HCT116 (cell line): ENCODE data around the gene ZNF683. TPM values are rescaled to one million over a fixed set of nuclear protein-coding genes. Genes with fewer than 3 reads are reported as not detected.
"Not testable (repeated sequence)": the region's sequence is repeated elsewhere in the genome, so short reads cannot be mapped to it uniquely, and the experiment has no call there.

Experiments
- ATAC-seq: fragments of 200-7000 bp; cut with Tn5 transposase; 2 replicates; pipeline ENCODE4 v1.9.1; 2020; ENCODE audit warnings: mild to moderate bottlenecking, moderate library complexity
- BruUV-seq: library from RNA; stranded (reverse); fragments of 400-500 nt; replicated peaks from 2 replicates; lab custom pipeline; 2021; lab: Mats Ljungman, UMichigan
- CTCF ChIA-PET: fragments of 300-600 bp; sonication (Branson Sonifier 250); formaldehyde crosslinking; loops from one replicate; lab custom pipeline; 2021; ENCODE audit warnings: antibody characterized with exemption; lab: Charles Lee
- POLR2A ChIA-PET: fragments of 300-600, 350-600 bp; sonication (Branson Sonifier 250); formaldehyde crosslinking; loops from one replicate; lab custom pipeline; 2021; ENCODE audit warnings: antibody characterized with exemption; lab: Charles Lee
- RAD21 ChIA-PET, 2 experiments: fragments of 300-600 bp; sonication (Branson Sonifier 250); formaldehyde crosslinking; loops; one replicate each; lab custom pipeline; 2023; ENCODE audit warnings: low total read pairs in 2 of 2; ENCODE audit not compliant: uncharacterized antibody in 2 of 2, unreplicated experiment in 2 of 2, low non-redundant PET in 1 of 2; lab: Charles Lee
- DNase-seq: peaks from one replicate; pipeline ENCODE4 v3.0.0-alpha.2; 2010; ENCODE audit warnings: low read depth, low spot score
- H2AFZ ChIP-seq: fragments of 200-600 bp; shearing (Covaris generic), sonication (generic); 2 replicates; pipeline ENCODE4 v1.6.1; 2017; ENCODE audit warnings: low read depth, mixed run types, mixed read lengths, antibody characterized with exemption, low read length; ENCODE audit not compliant: poor library complexity, severe bottlenecking
- H3K27ac ChIP-seq: 2 replicates; pipeline ENCODE4 v1.5.1; 2012; ENCODE audit warnings: low read depth, low read length
- H3K27me3 ChIP-seq: fragments of 200-600 bp; sonication (generic); 2 replicates; pipeline ENCODE4 v1.6.1; 2016; ENCODE audit warnings: mixed run types, low read length, mixed read lengths; ENCODE audit not compliant: insufficient read depth
- H3K36me3 ChIP-seq, 2 experiments: fragments of 200-500 bp in 1 of 2; fragments of 200-600 bp in 1 of 2; sonication (Bioruptor generic) in 1 of 2; sonication (generic) in 1 of 2; 2 replicates each; pipeline versions ENCODE4 v1.5.1 to v1.6.1; 2014 to 2016; ENCODE audit warnings: low read length in 2 of 2, inconsistent platforms in 1 of 2, mixed read lengths in 1 of 2, mixed run types in 1 of 2; ENCODE audit not compliant: insufficient read depth in 2 of 2, control insufficient read depth in 1 of 2
- H3K4me1 ChIP-seq, 2 experiments: fragments of 200-600 bp in 1 of 2; sonication (generic) in 1 of 2; 2 replicates each; pipeline versions ENCODE4 v1.5.1 to v1.6.1; 2012 to 2017; ENCODE audit warnings: low read length in 2 of 2, inconsistent platforms in 1 of 2, mild to moderate bottlenecking in 1 of 2, mixed read lengths in 1 of 2, mixed run types in 1 of 2, moderate library complexity in 1 of 2; ENCODE audit not compliant: insufficient read depth in 2 of 2, control insufficient read depth in 1 of 2
- H3K4me2 ChIP-seq: fragments of 200-600 bp; sonication (generic); 2 replicates; pipeline ENCODE4 v1.6.1; 2017; ENCODE audit warnings: mixed run types, low read length, mixed read lengths
- H3K4me3 ChIP-seq, 2 experiments: fragments of 200-600 bp in 1 of 2; sonication (generic) in 1 of 2; replicated peaks in 1 of 2; 2 replicates each; pipeline ENCODE4 v1.5.1; 2011 to 2016; ENCODE audit warnings: low read length in 2 of 2, control low read depth in 1 of 2, low read depth in 1 of 2, mild to moderate bottlenecking in 1 of 2, mixed read lengths in 1 of 2, mixed run types in 1 of 2
- H3K79me2 ChIP-seq: fragments of 200-600 bp; sonication (generic); 2 replicates; pipeline ENCODE4 v1.6.1; 2017; ENCODE audit warnings: mild to moderate bottlenecking, mixed run types, low read length, moderate library complexity, mixed read lengths; ENCODE audit not compliant: insufficient read depth
- H3K9ac ChIP-seq: fragments of 200-600 bp; sonication (generic); 2 replicates; pipeline ENCODE4 v1.6.1; 2016; ENCODE audit warnings: low read length, mixed read lengths
- H3K9me2 ChIP-seq: fragments of 200-600 bp; sonication (generic), shearing (Covaris generic); 2 replicates; pipeline ENCODE4 v1.6.1; 2017; ENCODE audit warnings: mixed run types, mild to moderate bottlenecking, moderate library complexity; ENCODE audit not compliant: insufficient read depth
- H3K9me3 ChIP-seq, 2 experiments: fragments of 200-500 bp in 1 of 2; fragments of 200-600 bp in 1 of 2; sonication (Bioruptor generic) in 1 of 2; sonication (generic) in 1 of 2; 2 replicates each; pipeline ENCODE4 v1.6.1; 2014 to 2017; ENCODE audit warnings: low read length in 2 of 2, mixed read lengths in 2 of 2, inconsistent platforms in 1 of 2, low read depth in 1 of 2, mild to moderate bottlenecking in 1 of 2, mixed run types in 1 of 2, moderate library complexity in 1 of 2; ENCODE audit not compliant: control insufficient read depth in 1 of 2, insufficient read depth in 1 of 2
- H4K20me1 ChIP-seq: fragments of 200-600 bp; sonication (generic), shearing (Covaris generic); 2 replicates; pipeline ENCODE4 v1.6.1; 2017; ENCODE audit warnings: mixed run types, mild to moderate bottlenecking, moderate library complexity; ENCODE audit not compliant: insufficient read depth
- CBX3 ChIP-seq: IDR thresholded peaks from 2 replicates; pipeline ENCODE4 v1.6.1; 2012; ENCODE audit warnings: low read depth
- CEBPB ChIP-seq: IDR thresholded peaks from 2 replicates; pipeline ENCODE4 v1.6.1; 2012; ENCODE audit warnings: low read depth
- RAD21 ChIP-seq: IDR thresholded peaks from 2 replicates; pipeline ENCODE4 v1.6.1; 2012; ENCODE audit warnings: low read depth, mild to moderate bottlenecking
- ZNF274 ChIP-seq: fragments of 200-500 bp; sonication (Bioruptor generic); IDR thresholded peaks from 2 replicates; pipeline ENCODE4 v1.6.1; 2014; ENCODE audit warnings: mild to moderate bottlenecking, low read depth, low read length, inconsistent platforms
- intact Hi-C: fragments of 100-400 bp; cut with micrococcal nuclease; formaldehyde crosslinking; loops from 2 replicates; pipeline ENCODE4 v1.10.0; 2022
- total RNA-seq: library from RNA; stranded (reverse); gene quantifications from one replicate; pipeline ENCODE4 v1.2.1, GENCODE V29; 2021; ENCODE audit not compliant: unreplicated experiment
- TF ChIP-seq, protein P1 (sequence below): IDR thresholded peaks from 2 replicates; pipeline ENCODE4 v1.6.1; 2012

The ZNF683 gene
- total RNA-seq, 1 experiment from 2014 or later = not detected

DNA sequence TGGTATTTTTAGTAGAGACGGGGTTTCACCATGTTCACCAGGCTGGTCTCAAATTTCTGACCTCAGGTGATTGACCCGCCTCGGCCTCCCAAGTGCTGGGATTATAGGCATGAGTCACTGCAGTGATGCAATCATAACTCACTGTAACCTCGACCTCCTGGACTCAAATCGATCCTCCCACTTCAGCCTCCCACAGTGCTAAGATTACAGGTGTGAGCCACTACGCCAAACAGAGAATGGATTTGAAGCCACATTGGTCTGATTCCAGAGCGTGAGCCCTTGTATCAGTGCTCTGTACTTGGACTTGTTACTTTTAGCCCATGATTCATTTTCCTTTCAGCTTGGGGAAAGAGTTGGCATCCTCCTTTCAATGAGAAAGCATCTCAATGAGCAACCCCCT, 14.9 kb upstream of the ZNF683 start (continued):
- TF ChIP-seq, protein P1, sequence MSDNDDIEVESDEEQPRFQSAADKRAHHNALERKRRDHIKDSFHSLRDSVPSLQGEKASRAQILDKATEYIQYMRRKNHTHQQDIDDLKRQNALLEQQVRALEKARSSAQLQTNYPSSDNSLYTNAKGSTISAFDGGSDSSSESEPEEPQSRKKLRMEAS = peak; percentile 96
- TF ChIP-seq RAD21 = no peak
- TF ChIP-seq, all 23 proteins: peak for 12

DNA sequence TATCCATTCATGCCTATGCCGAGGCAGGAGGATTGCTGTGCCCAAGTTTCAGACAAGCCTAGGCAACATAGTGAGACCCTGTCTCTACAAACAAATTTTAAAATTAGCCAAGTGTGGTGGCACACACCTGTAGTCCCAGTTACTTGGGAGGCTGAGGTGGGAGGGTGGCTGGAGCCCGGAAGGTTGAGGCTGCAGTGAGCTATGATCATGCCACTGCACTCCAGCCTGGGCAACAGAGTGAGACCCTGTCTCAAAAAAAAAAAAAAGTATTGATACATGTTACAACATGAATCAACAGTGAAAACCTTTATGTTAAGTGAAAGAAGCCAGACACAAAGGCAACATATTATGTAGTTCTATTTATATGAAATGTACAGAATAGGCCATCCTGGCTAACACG, 12.5 kb upstream of the ZNF683 start:
- H3K9me3 ChIP-seq, POLR2A ChIA-PET, ATAC-seq, H3K27ac ChIP-seq, H2AFZ ChIP-seq, intact Hi-C loops, H4K20me1 ChIP-seq, H3K4me2 ChIP-seq, BruUV-seq, CTCF ChIA-PET, H3K79me2 ChIP-seq, H3K4me3 ChIP-seq, DNase-seq, H3K36me3 ChIP-seq, RAD21 ChIA-PET, H3K9ac ChIP-seq, H3K9me2 ChIP-seq: not testable (repeated sequence)
- H3K27me3 ChIP-seq = peaks cover 14% of the 10 kb centered on the region; the same call in 1 of the 2 replicates
- H3K4me1 ChIP-seq = peaks cover 13 to 22% of the 10 kb centered on the region in 2 experiments

DNA sequence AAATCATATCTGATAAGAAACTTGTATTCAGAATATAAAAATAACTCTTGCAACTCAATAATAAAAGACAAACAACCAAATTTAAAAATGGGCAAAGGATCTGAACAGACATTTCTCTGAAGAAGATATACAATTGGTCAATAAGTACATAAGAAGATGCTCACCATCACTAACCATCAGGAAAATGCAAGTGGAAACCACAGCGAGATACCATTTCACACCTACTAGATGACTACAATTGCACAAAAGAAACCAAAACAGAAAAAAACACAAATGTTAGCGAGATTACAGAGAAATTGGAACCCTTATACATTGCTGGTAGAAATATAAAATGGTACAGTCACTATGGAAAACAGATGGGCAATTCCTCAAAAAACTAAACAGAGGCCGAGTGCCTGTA, 11.5 kb upstream of the ZNF683 start:
- Histone ChIP-seq H3K79me2 (no peaks in the 10 kb centered on the region), H3K4me1 (peaks cover 13 to 22% of the 10 kb centered on the region in 2 experiments), H3K9me2 (no peaks in the 10 kb centered on the region), H3K36me3 (no peaks in the 10 kb centered on the region), H2AFZ (no peak overlapping the region), H3K27me3 (peaks cover 7% of the 10 kb centered on the region; the same call in 1 of the 2 replicates), H3K4me3 (no peak overlapping the region), H3K4me2 (no peak overlapping the region), H3K9ac (no peak overlapping the region), H3K9me3 (no peaks in the 10 kb centered on the region), H3K27ac (no peak overlapping the region), H4K20me1 (no peaks in the 10 kb centered on the region)
- RAD21 ChIA-PET = no interaction called here
- POLR2A ChIA-PET = no interaction called here
- TF ChIP-seq CEBPB = no peak
- no peak for TF ChIP-seq ZNF274
- TF ChIP-seq RAD21 = no peak
- TF ChIP-seq CBX3 = no peak
- CTCF ChIA-PET = no interaction called here
- DNase-seq (no peak), ATAC-seq (no peak)
- intact Hi-C loops = no loop called here
- BruUV-seq = no TSS peak
